ENCODE measurements around the gene PPP3CA. TPM values are rescaled to one million over a fixed set of nuclear protein-coding genes. Genes with fewer than 3 reads are reported as not detected.
A peak's percentile ranks its signal among the peaks of the same experiment; 100 is the strongest.

The PPP3CA gene
- total RNA-seq, 1 experiment from 2014 or later, result 129 TPM

DNA sequence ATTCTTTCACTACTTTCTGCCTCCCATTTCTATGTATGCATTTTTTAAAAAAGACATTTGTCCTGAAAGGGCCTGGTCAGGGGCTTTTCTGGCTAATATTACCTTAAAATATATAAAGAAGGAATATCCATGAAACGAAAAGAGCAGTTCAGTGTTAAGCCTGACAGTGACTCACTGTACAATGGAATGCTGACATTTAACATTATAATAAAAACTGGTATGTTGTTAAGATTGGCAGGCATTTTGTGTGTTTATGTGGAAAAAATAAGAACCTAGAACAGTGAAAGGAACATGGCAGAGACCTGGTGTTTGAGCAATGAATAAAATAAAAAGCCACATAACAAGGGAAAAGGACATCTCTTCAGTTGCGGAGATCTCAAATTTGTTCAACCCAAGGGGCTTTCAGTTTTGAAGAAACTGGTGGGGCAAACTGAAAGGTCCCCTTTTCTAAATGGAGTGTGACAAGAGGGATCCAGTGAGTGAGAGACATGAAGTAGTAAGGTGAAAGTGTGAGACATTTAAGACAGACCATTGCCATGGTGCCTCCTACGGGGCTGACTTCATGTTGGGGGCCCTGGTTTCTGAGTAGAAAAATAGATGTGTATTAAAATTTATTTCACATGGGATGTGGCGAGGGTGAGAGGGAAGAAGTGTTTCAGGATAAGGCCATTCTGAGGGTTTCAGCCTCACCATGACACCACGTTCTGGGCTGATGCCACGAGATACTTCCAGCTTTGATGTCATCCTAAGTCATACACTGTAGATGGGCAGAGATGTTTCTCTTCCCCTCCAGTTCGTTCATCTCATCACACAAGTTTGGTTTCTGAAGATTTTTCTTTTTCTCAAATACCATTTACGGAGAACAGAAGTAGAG is 324.9 kb downstream of the PPP3CA start:
- ChIA-PET POLR2A (ENCODE audit: low non-redundant PET) (no interaction called here), CTCF (no interaction called here)
- TF ChIP-seq, protein P1, sequence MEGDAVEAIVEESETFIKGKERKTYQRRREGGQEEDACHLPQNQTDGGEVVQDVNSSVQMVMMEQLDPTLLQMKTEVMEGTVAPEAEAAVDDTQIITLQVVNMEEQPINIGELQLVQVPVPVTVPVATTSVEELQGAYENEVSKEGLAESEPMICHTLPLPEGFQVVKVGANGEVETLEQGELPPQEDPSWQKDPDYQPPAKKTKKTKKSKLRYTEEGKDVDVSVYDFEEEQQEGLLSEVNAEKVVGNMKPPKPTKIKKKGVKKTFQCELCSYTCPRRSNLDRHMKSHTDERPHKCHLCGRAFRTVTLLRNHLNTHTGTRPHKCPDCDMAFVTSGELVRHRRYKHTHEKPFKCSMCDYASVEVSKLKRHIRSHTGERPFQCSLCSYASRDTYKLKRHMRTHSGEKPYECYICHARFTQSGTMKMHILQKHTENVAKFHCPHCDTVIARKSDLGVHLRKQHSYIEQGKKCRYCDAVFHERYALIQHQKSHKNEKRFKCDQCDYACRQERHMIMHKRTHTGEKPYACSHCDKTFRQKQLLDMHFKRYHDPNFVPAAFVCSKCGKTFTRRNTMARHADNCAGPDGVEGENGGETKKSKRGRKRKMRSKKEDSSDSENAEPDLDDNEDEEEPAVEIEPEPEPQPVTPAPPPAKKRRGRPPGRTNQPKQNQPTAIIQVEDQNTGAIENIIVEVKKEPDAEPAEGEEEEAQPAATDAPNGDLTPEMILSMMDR (conservative IDR thresholded peaks at IDR 0.05; ENCODE audit: low read depth, low read length), result no peak
- TF ChIP-seq EZH2 (IDR thresholded peaks at IDR 0.05; ENCODE audit: borderline replicate concordance, low read depth, low read length, poor library complexity, severe bottlenecking), result no peak
- no peak for DNase-seq (ENCODE audit: low spot score)
- Histone ChIP-seq H3K4me1 (ENCODE audit: insufficient read depth, low read length, poor library complexity, severe bottlenecking) (peaks cover 18% of the 10 kb centered on the region), H3K9me3 (ENCODE audit: low read depth, low read length, poor library complexity, severe bottlenecking) (no peaks in the 10 kb centered on the region), H3K27ac (ENCODE audit: low read depth, low read length, poor library complexity, severe bottlenecking) (no peak overlapping the region), H3K27me3 (replicated peaks; ENCODE audit: insufficient read depth, low read depth, low read length, poor library complexity) (no peaks in the 10 kb centered on the region), H3K4me3 (ENCODE audit: low read depth, low read length, poor library complexity, severe bottlenecking) (no peak overlapping the region), H3K36me3 (ENCODE audit: insufficient read depth, low read length, poor library complexity, severe bottlenecking) (peaks cover 3% of the 10 kb centered on the region)
- intact Hi-C loops (cut with micrococcal nuclease; ENCODE audit: unreplicated experiment), result no loop called here
- BruUV-seq (replicated peaks), result no TSS peak

DNA sequence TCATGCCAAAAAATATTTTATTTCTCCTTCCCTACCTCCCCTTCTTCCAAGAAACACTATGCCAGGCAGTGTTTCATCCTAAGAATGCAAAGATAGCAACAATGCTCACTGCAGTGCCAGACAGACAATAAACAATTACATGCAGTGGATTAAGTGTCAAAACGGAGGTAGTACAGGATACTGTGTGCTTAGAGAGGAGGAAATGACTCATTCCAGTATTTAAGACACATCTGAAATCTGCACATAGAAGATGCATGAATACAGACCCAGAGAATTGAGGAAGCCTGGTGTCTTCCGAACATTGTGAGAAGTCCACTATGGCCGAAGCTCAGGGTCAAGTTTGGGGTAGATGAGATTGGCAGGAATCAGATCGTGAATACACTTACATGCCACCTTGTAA is 326.4 kb downstream of the PPP3CA start:
- H3K27ac ChIP-seq (ENCODE audit: low read depth, low read length, poor library complexity, severe bottlenecking), result no peak overlapping the region
- CTCF ChIA-PET, result no interaction called here

DNA sequence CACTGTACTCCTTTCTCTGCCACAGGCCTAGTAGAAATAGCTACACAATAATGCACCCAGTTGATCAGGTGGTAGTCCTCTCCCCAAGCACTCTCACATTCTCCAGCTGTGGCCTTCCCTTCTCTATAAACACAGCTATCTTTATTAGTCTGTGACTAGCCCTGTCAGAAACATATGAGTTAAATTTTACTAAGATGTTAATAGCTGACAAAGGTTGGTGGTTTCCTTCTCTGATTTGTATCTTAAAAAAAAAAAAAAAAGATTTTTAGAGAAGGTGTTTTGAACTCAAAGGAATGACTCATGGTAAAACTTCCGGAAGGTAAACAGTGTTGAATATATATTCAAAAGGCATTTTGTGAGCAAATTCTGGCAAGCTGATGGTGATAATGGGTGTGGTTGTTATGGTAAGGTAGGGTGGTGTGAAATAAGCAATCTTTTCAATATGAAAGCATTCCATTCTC is 327.4 kb downstream of the PPP3CA start:
- H3K9me3 ChIP-seq (ENCODE audit: low read depth, low read length, poor library complexity, severe bottlenecking), result no peaks in the 10 kb centered on the region
- no peaks in the 10 kb centered on the region for H3K27me3 ChIP-seq (replicated peaks; ENCODE audit: insufficient read depth, low read depth, low read length, poor library complexity)
- no peak overlapping the region for H3K4me3 ChIP-seq (ENCODE audit: low read depth, low read length, poor library complexity, severe bottlenecking)
- intact Hi-C loops (cut with micrococcal nuclease; ENCODE audit: unreplicated experiment), result no loop called here
- ChIA-PET POLR2A (ENCODE audit: low non-redundant PET) (interaction anchor here (1.1 kb wide), 1 partner anchor 42 kb away, joined by 3 read pairs; no protein-coding TSS in a partner anchor), CTCF (no interaction called here)
- TF ChIP-seq, protein P1 (conservative IDR thresholded peaks at IDR 0.05; ENCODE audit: low read depth, low read length), result no peak
- no peak for TF ChIP-seq EZH2 (IDR thresholded peaks at IDR 0.05; ENCODE audit: borderline replicate concordance, low read depth, low read length, poor library complexity, severe bottlenecking)
- no peak for DNase-seq (ENCODE audit: low spot score)
- no TSS peak for BruUV-seq (replicated peaks)
- H3K27ac ChIP-seq (ENCODE audit: low read depth, low read length, poor library complexity, severe bottlenecking), result peak overlapping the region; percentile 3
- peaks cover 18% of the 10 kb centered on the region for H3K4me1 ChIP-seq (ENCODE audit: insufficient read depth, low read length, poor library complexity, severe bottlenecking)
- no peaks in the 10 kb centered on the region for H3K36me3 ChIP-seq (ENCODE audit: insufficient read depth, low read length, poor library complexity, severe bottlenecking)

More for the DNA sequence above, 326.4 kb downstream of the PPP3CA start:
- no peaks in the 10 kb centered on the region for H3K27me3 ChIP-seq (replicated peaks; ENCODE audit: insufficient read depth, low read depth, low read length, poor library complexity)
- H3K36me3 ChIP-seq (ENCODE audit: insufficient read depth, low read length, poor library complexity, severe bottlenecking), result peaks cover 2% of the 10 kb centered on the region
- peaks cover 18% of the 10 kb centered on the region for H3K4me1 ChIP-seq (ENCODE audit: insufficient read depth, low read length, poor library complexity, severe bottlenecking)
- no peak overlapping the region for H3K4me3 ChIP-seq (ENCODE audit: low read depth, low read length, poor library complexity, severe bottlenecking)
- POLR2A ChIA-PET (ENCODE audit: low non-redundant PET), result interaction anchor here (1.1 kb wide), 1 partner anchor 43 kb away, joined by 3 read pairs; no protein-coding TSS in a partner anchor
- BruUV-seq (replicated peaks), result no TSS peak
- intact Hi-C loops (cut with micrococcal nuclease; ENCODE audit: unreplicated experiment), result no loop called here
- DNase-seq (ENCODE audit: low spot score), result peak; percentile 91
- TF ChIP-seq, protein P1 (conservative IDR thresholded peaks at IDR 0.05; ENCODE audit: low read depth, low read length), result no peak
- TF ChIP-seq EZH2 (IDR thresholded peaks at IDR 0.05; ENCODE audit: borderline replicate concordance, low read depth, low read length, poor library complexity, severe bottlenecking), result no peak
- H3K9me3 ChIP-seq (ENCODE audit: low read depth, low read length, poor library complexity, severe bottlenecking), result no peaks in the 10 kb centered on the region

Measured in A673 (cell line).